Erythroblast (primary cell): ENCODE results near the gene PPM1J.
"Not testable (repeated sequence)": the region's sequence is repeated elsewhere in the genome, so short reads cannot be mapped to it uniquely, and the experiment has no call there.

ENCODE experiments used
- GATA1 ChIP-seq: IDR thresholded peaks from 2 replicates; pipeline ENCODE4 v1.6.1; 2011; ENCODE audit warnings: low read depth, mild to moderate bottlenecking, control low read depth, low read length, moderate library complexity
- POLR2A ChIP-seq: IDR thresholded peaks from 2 replicates; pipeline ENCODE4 v1.6.1; 2011; ENCODE audit warnings: mild to moderate bottlenecking, low read length

- TF ChIP-seq POLR2A, GATA1: not testable (repeated sequence)
These were observed 13.9 kb upstream of the PPM1J start for GRCh38 chr1:112729011-112729410.
